Ovary (tissue), 9 donors: Measurements from ENCODE around the gene RBFOX2. TPM values are rescaled to one million over a fixed set of nuclear protein-coding genes. Genes with fewer than 3 reads are reported as not detected.

Experiments used
- DNase-seq, 5 donors: peaks; one replicate each; pipeline ENCODE4 v3.0.0-alpha.2; 2019 to 2020
- H3K27ac ChIP-seq, 2 donors: fragments of 200-600 bp; one replicate each; pipeline versions ENCODE4 v1.5.1 to v1.8.0; 2019 to 2022
- H3K27me3 ChIP-seq: fragments of 200-600 bp; one replicate; pipeline ENCODE4 v1.8.0; 2022
- H3K36me3 ChIP-seq: fragments of 200-600 bp; sonication (generic); one replicate; pipeline ENCODE4 v1.5.1; 2019
- H3K4me1 ChIP-seq: one replicate; pipeline ENCODE4 v1.8.1; 2013; ENCODE audit warnings: mild to moderate bottlenecking, moderate library complexity; ENCODE audit not compliant: insufficient read depth
- H3K4me3 ChIP-seq: fragments of 200-600 bp; sonication (generic); one replicate; pipeline ENCODE4 v1.5.1; 2017
- H3K9me3 ChIP-seq, 2 donors: fragments of 200-600 bp in 1 of 2; sonication (generic) in 1 of 2; one replicate each; pipeline versions ENCODE4 v1.5.1 to v1.8.1; 2013 to 2019; ENCODE audit warnings: mild to moderate bottlenecking in 1 of 2, moderate library complexity in 1 of 2
- CTCF ChIP-seq, 3 donors: fragments of 450-650 bp in 2 of 3; fragments of 200-600 bp in 1 of 3; IDR thresholded peaks; one replicate each; pipeline versions ENCODE4 v1.5.1 to v1.8.0; 2016 to 2022; ENCODE audit warnings: antibody characterized with exemption in 3 of 3, mild to moderate bottlenecking in 1 of 3
- EP300 ChIP-seq: sonication (generic); formaldehyde crosslinking; IDR thresholded peaks from one replicate; pipeline ENCODE4 v1.6.1; 2017; ENCODE audit warnings: antibody characterized with exemption
- POLR2A ChIP-seq: fragments of 450-650 bp; IDR thresholded peaks from one replicate; pipeline ENCODE4 v1.6.1; 2017; ENCODE audit warnings: antibody characterized with exemption, mild to moderate bottlenecking, moderate library complexity
- WGBS, 3 donors: extraction: QIAGEN DNeasy Blood & Tissue Kit in 1 of 3; methylation state at CpG; one replicate each; pipeline versions ENCODE4 v1.1.5 to v1.1.7; 2013 to 2017; 5-methylcytosine and 5-hydroxymethylcytosine counted together
- intact Hi-C, 4 donors: fragments of 100-400 bp; cut with DNase I; formaldehyde crosslinking; loops; one replicate each; pipeline versions ENCODE4 v1.11.0 to v1.15.1; 2022 to 2023
- polyA plus RNA-seq, 2 donors: library from polyadenylated mRNA; stranded (reverse); fragments of 200-250 nt in 1 of 2; fragments of 350-450 nt in 1 of 2; fragmentation: Illumina TruSeq in 1 of 2; extraction: RNeasy Lipid Tissue Mini Kit (QIAGEN cat#74804) in 1 of 2; gene quantifications; one replicate each; pipeline ENCODE4 v1.2.3, GENCODE V29; 2013 to 2014
- total RNA-seq, 7 donors: library from RNA; depleted of rRNA in 2 of 7; stranded (reverse); fragments of >200 nt in 2 of 7; fragmentation: NEBNext Ultra II Directional in 3 of 7; extraction: Animal tissue kit (Norgen Biotek cat#: 25700) in 3 of 7; gene quantifications; one replicate each; pipeline versions ENCODE4 v1.1.0 to v1.2.4, GENCODE V29; 2016 to 2023
- donor health status: DM: no; HTN: no; CAD: no; lungs with moderate emphysema.
- donor health status: DM: no; HTN: no; CAD: no.
- donor health status: Bipolar disorder and iron deficiency.
- donor health status: DM: yes; HTN: yes; CAD: no.
- donor health status: DM: no; HTN: no; CAD: no.
- donor health status: DM: yes; HTN: yes; CAD: no.

RBFOX2 gene
- total and polyA plus RNA-seq, 9 donors: 68.7 to 140 (median 128) TPM

- peaks cover 15% of the 10 kb centered on the region for H3K4me1 ChIP-seq
- H3K4me3 ChIP-seq: no peak overlapping the region
- WGBS, 3 donors: 10 to 18% (median 15%) methylated on average over 3 of the region's 3 CpGs
- no peak for TF ChIP-seq EP300
- no peak for TF ChIP-seq POLR2A
- TF ChIP-seq CTCF (IDR thresholded peaks at IDR 0.05): no peak
- peak in 3 of 5 donors; percentile 29 to 44 (median 34) for DNase-seq
- intact Hi-C loops: no loop called here
- no peaks in the 10 kb centered on the region for H3K36me3 ChIP-seq
- peak overlapping the region in 1 of 2 donors; percentile 46 for H3K27ac ChIP-seq
- no peaks in the 10 kb centered on the region for H3K9me3 ChIP-seq
- H3K27me3 ChIP-seq: no peaks in the 10 kb centered on the region
Observed at GRCh38 chr22:35866651-35867050, 162.0 kb downstream of the RBFOX2 start.

- intact Hi-C loops: loop anchor here in 1 of 4 donors (2.0 kb wide), 1 partner anchor 14 kb away; no protein-coding TSS in a partner anchor
- Histone ChIP-seq H3K27ac (no peak overlapping the region), H3K36me3 (no peaks in the 10 kb centered on the region), H3K4me3 (no peak overlapping the region), H3K9me3 (no peaks in the 10 kb centered on the region), H3K4me1 (peaks cover 13% of the 10 kb centered on the region), H3K27me3 (no peaks in the 10 kb centered on the region)
- no peak for TF ChIP-seq CTCF (IDR thresholded peaks at IDR 0.05)
- DNase-seq: no peak
Observed at GRCh38 chr22:35864545-35865165, 164.0 kb downstream of the RBFOX2 start.

GRCh38 chr22:35863432-35863831, 165.2 kb downstream of the RBFOX2 start:
- DNase-seq: no peak
- Histone ChIP-seq H3K4me1 (peaks cover 12% of the 10 kb centered on the region), H3K4me3 (no peak overlapping the region), H3K36me3 (no peaks in the 10 kb centered on the region), H3K27ac (no peak overlapping the region), H3K27me3 (no peaks in the 10 kb centered on the region), H3K9me3 (no peaks in the 10 kb centered on the region)
- 48 to 62% (median 54%) methylated on average over 5 of the region's 5 CpGs for WGBS, 3 donors
- intact Hi-C loops: no loop called here
- TF ChIP-seq EP300 (no peak), CTCF (IDR thresholded peaks at IDR 0.05) (no peak), POLR2A (no peak)

- no peak for TF ChIP-seq POLR2A
- TF ChIP-seq CTCF (IDR thresholded peaks at IDR 0.05): no peak
- TF ChIP-seq EP300: no peak
- H3K36me3 ChIP-seq: no peaks in the 10 kb centered on the region
- no peaks in the 10 kb centered on the region for H3K27me3 ChIP-seq
- no peak for DNase-seq
- H3K27ac ChIP-seq: no peak overlapping the region
- 89 to 90% (median 90%) methylated on average over 7 of the region's 7 CpGs for WGBS, 3 donors
- intact Hi-C loops: no loop called here
- peaks cover 9% of the 10 kb centered on the region for H3K4me1 ChIP-seq
- H3K9me3 ChIP-seq: no peaks in the 10 kb centered on the region
- H3K4me3 ChIP-seq: no peak overlapping the region
Observed at GRCh38 chr22:35862697-35863096, 165.9 kb downstream of the RBFOX2 start.
